ENCODE measurements around the gene RNF123.
"Not testable (repeated sequence)": the region's sequence is repeated elsewhere in the genome, so short reads cannot be mapped to it uniquely, and the experiment has no call there.

- TF ChIP-seq EP300 (IDR thresholded peaks at IDR 0.05; ENCODE audit: low read depth); CTCF (IDR thresholded peaks at IDR 0.05); POLR2A (IDR thresholded peaks at IDR 0.05); POLR2AphosphoS5 (IDR thresholded peaks at IDR 0.05): not testable (repeated sequence)
These were observed 3.0 kb upstream of the RNF123 start for GRCh38 chr3:49686346-49686745.

Measured in transverse colon (tissue), 4 donors.